ENCODE results near the gene TXNDC5.
"Not testable (repeated sequence)": the region's sequence is repeated elsewhere in the genome, so short reads cannot be mapped to it uniquely, and the experiment has no call there.

TXNDC5 gene

GRCh38 chr6:7894262-7895124 is 16.1 kb downstream of the TXNDC5 start:
- DNase-seq (ENCODE audit: low read depth): no peak

GRCh38 chr6:7893342-7893741 is 17.2 kb downstream of the TXNDC5 start:
- DNase-seq (ENCODE audit: low read depth): no peak

GRCh38 chr6:7892367-7892766 is 18.2 kb downstream of the TXNDC5 start:
- not testable (repeated sequence) for DNase-seq (ENCODE audit: low read depth)

- no peak for DNase-seq (ENCODE audit: low read depth)
Measured at GRCh38 chr6:7891078-7891872, 19.3 kb downstream of the TXNDC5 start.

GRCh38 chr6:7888587-7889357 is 21.8 kb downstream of the TXNDC5 start:
- no peak for DNase-seq (ENCODE audit: low read depth)

GRCh38 chr6:7887278-7887991 is 23.2 kb downstream of the TXNDC5 start:
- DNase-seq (ENCODE audit: low read depth): no peak

- DNase-seq (ENCODE audit: low read depth): no peak
Measured at GRCh38 chr6:7886132-7886531, 24.5 kb downstream of the TXNDC5 start.

GRCh38 chr6:7883381-7883780 is 27.2 kb downstream of the TXNDC5 start:
- DNase-seq (ENCODE audit: low read depth): no peak

GRCh38 chr6:7882505-7883257 is 27.9 kb downstream of the TXNDC5 start:
- DNase-seq (ENCODE audit: low read depth): no peak

- DNase-seq (ENCODE audit: low read depth): no peak
Measured at GRCh38 chr6:7881765-7882500, 28.7 kb downstream of the TXNDC5 start.

GRCh38 chr6:7880718-7881107 is 29.9 kb downstream of the TXNDC5 start:
- DNase-seq (ENCODE audit: low read depth): no peak

- DNase-seq (ENCODE audit: low read depth): no peak
Measured at GRCh38 chr6:7879980-7880717, 30.4 kb downstream of the TXNDC5 start.

- DNase-seq (ENCODE audit: low read depth): no peak
Measured at GRCh38 chr6:7879579-7879978, 31.0 kb downstream of the TXNDC5 start.

GRCh38 chr6:7879043-7879442 is 31.5 kb downstream of the TXNDC5 start:
- no peak for DNase-seq (ENCODE audit: low read depth)

GRCh38 chr6:7878401-7878964 is 32.1 kb downstream of the TXNDC5 start:
- DNase-seq (ENCODE audit: low read depth): no peak

GRCh38 chr6:7868926-7869325 is 41.7 kb downstream of the TXNDC5 start:
- no peak for DNase-seq (ENCODE audit: low read depth)

- no peak for DNase-seq (ENCODE audit: low read depth)
Measured at GRCh38 chr6:7866526-7866925, 44.1 kb downstream of the TXNDC5 start.

- no peak for DNase-seq (ENCODE audit: low read depth)
Measured at GRCh38 chr6:7865781-7866180, 44.8 kb downstream of the TXNDC5 start.

GRCh38 chr6:7859591-7859990 is 51.0 kb downstream of the TXNDC5 start:
- no peak for DNase-seq (ENCODE audit: low read depth)
